Keratinocyte (primary cell): ENCODE measurements around the gene ELOVL6. TPM values are rescaled to one million over a fixed set of nuclear protein-coding genes. Genes with fewer than 3 reads are reported as not detected.

Experiments used
- DNase-seq: peaks from one replicate; pipeline ENCODE4 v3.0.0-alpha.2; 2011; ENCODE audit warnings: low read depth, missing footprints, low spot score
- FAIRE-seq: peaks from 2 replicates; lab custom pipeline; 2011; peaks lifted over from hg19 to GRCh38; lab: Jason Lieb, UNC
- H2AFZ ChIP-seq: 2 replicates; pipeline ENCODE4 v1.6.0; 2012; ENCODE audit warnings: low read length, control low read depth, inconsistent platforms; ENCODE audit not compliant: control insufficient read depth
- H3K27ac ChIP-seq: 2 replicates; pipeline ENCODE4 v1.5.1; 2011; ENCODE audit warnings: low read length; ENCODE audit not compliant: control insufficient read depth, insufficient read depth
- H3K27me3 ChIP-seq: 3 replicates; pipeline ENCODE4 v1.6.0; 2011; ENCODE audit warnings: low read length; ENCODE audit not compliant: control insufficient read depth, insufficient read depth; ENCODE audit errors: extremely low read depth
- H3K36me3 ChIP-seq, 2 experiments: 2 replicates in 1 of 2; 3 replicates in 1 of 2; pipeline ENCODE4 v1.5.1; 2011; ENCODE audit warnings: low read length in 2 of 2, mild to moderate bottlenecking in 1 of 2; ENCODE audit not compliant: control insufficient read depth in 2 of 2, insufficient read depth in 2 of 2; ENCODE audit errors: extremely low read depth in 1 of 2
- H3K4me1 ChIP-seq: 3 replicates; pipeline ENCODE4 v1.5.1; 2011; ENCODE audit warnings: low read length; ENCODE audit not compliant: control insufficient read depth, insufficient read depth; ENCODE audit errors: extremely low read depth
- H3K4me2 ChIP-seq: 3 replicates; pipeline ENCODE4 v1.6.0; 2011; ENCODE audit warnings: low read depth, low read length; ENCODE audit not compliant: control insufficient read depth, insufficient read depth; ENCODE audit errors: extremely low read depth
- H3K4me3 ChIP-seq, 3 experiments: fragments of 200-600 bp in 1 of 3; sonication (generic) in 1 of 3; 2 replicates in 2 of 3; 3 replicates in 1 of 3; pipeline ENCODE4 v1.5.1; 2011 to 2016; ENCODE audit warnings: low read length in 3 of 3, mild to moderate bottlenecking in 3 of 3, control low read depth in 2 of 3, inconsistent platforms in 1 of 3, low read depth in 1 of 3, mixed read lengths in 1 of 3, mixed run types in 1 of 3, moderate library complexity in 1 of 3; ENCODE audit not compliant: control insufficient read depth in 2 of 3, insufficient read depth in 2 of 3; ENCODE audit errors: extremely low read depth in 1 of 3
- H3K79me2 ChIP-seq: 2 replicates; pipeline ENCODE4 v1.6.0; 2012; ENCODE audit warnings: low read length; ENCODE audit not compliant: control insufficient read depth, insufficient read depth
- H3K9ac ChIP-seq: 3 replicates; pipeline ENCODE4 v1.6.0; 2011; ENCODE audit warnings: low read length; ENCODE audit not compliant: control insufficient read depth, insufficient read depth; ENCODE audit errors: extremely low read depth
- H3K9me1 ChIP-seq: 3 replicates; pipeline ENCODE4 v1.6.0; 2011; ENCODE audit warnings: low read length; ENCODE audit not compliant: control insufficient read depth, insufficient read depth; ENCODE audit errors: extremely low read depth
- H3K9me3 ChIP-seq: 2 replicates; pipeline ENCODE4 v1.5.1; 2012; ENCODE audit warnings: low read depth, low read length; ENCODE audit not compliant: control insufficient read depth
- H4K20me1 ChIP-seq: 3 replicates; pipeline ENCODE4 v1.6.0; 2011; ENCODE audit warnings: low read length; ENCODE audit not compliant: control insufficient read depth, insufficient read depth; ENCODE audit errors: extremely low read depth
- CTCF ChIP-seq, 3 experiments: IDR thresholded peaks in 1 of 3; conservative IDR thresholded peaks in 1 of 3; optimal IDR thresholded peaks in 1 of 3; 2 replicates in 2 of 3; 3 replicates in 1 of 3; pipeline versions ENCODE3 to v1.5.1; 2011; ENCODE audit warnings: low read length in 3 of 3, mild to moderate bottlenecking in 3 of 3, moderate library complexity in 2 of 3, control low read depth in 1 of 3, inconsistent platforms in 1 of 3; ENCODE audit not compliant: insufficient read depth in 2 of 3; ENCODE audit errors: extremely low read depth in 1 of 3
- EZH2 ChIP-seq: IDR thresholded peaks from one replicate; pipeline ENCODE4 v1.6.1; 2012; ENCODE audit warnings: inconsistent platforms, mild to moderate bottlenecking, low read length, moderate library complexity
- dilution Hi-C: fragments of 300-500 bp; cut with MboI; formaldehyde crosslinking; loops from one replicate; pipeline ENCODE4 v1.7.0; 2020; ENCODE audit warnings: low sequenced_read_pairs; ENCODE audit not compliant: extremely low pct_ligation_motif_present
- polyA plus RNA-seq, 5 experiments: library from polyadenylated mRNA; depleted of rRNA in 3 of 5; stranded (reverse) in 3 of 5; stranded (forward) in 1 of 5; unstranded in 1 of 5; fragments of >200 nt; gene quantifications; 1 replicate in 1 of 5; 2 replicates in 3 of 5; 3 replicates in 1 of 5; pipeline versions ENCODE4 v1.2.1 to v1.2.3, GENCODE V29; 2011 to 2012; ENCODE audit warnings: missing spikeins in 2 of 5, low read depth in 1 of 5, low replicate concordance in 1 of 5

The ELOVL6 gene
- polyA plus RNA-seq, 1 donor (not counting 4 experiments of a cell fraction or from before 2014, with no cell fraction given): 65.9 TPM

GRCh38 chr4:110025718-110026117, 172.7 kb downstream of the ELOVL6 start:
- H3K79me2 ChIP-seq: no peaks in the 10 kb centered on the region
- no peak overlapping the region for H3K27ac ChIP-seq
- H3K9ac ChIP-seq: no peak overlapping the region
- no peaks in the 10 kb centered on the region for H3K4me1 ChIP-seq
- H3K9me1 ChIP-seq: no peaks in the 10 kb centered on the region
- H2AFZ ChIP-seq: no peak overlapping the region
- H3K4me3 ChIP-seq: no peak overlapping the region
- H3K27me3 ChIP-seq: peaks cover 8% of the 10 kb centered on the region
- H4K20me1 ChIP-seq: no peaks in the 10 kb centered on the region
- no peaks in the 10 kb centered on the region for H3K36me3 ChIP-seq
- DNase-seq: no peak
- no peak for FAIRE-seq
- TF ChIP-seq EZH2 (no peak), CTCF (optimal IDR thresholded peaks at IDR 0.05 in 1 of 3, IDR thresholded peaks at IDR 0.05 in 1 of 3, conservative IDR thresholded peaks at IDR 0.05 in 1 of 3; ENCODE audit: extremely low read depth in 1 of 3, insufficient read depth in 2 of 3, low read length in 3 of 3) (no peak)
- dilution Hi-C loops: loop anchor here (25.0 kb wide), 1 partner anchor 487 kb away; no protein-coding TSS in a partner anchor
- no peak overlapping the region for H3K4me2 ChIP-seq
- no peaks in the 10 kb centered on the region for H3K9me3 ChIP-seq

GRCh38 chr4:110025056-110025455, 173.4 kb downstream of the ELOVL6 start:
- FAIRE-seq: no peak
- TF ChIP-seq CTCF (optimal IDR thresholded peaks at IDR 0.05 in 1 of 3, IDR thresholded peaks at IDR 0.05 in 1 of 3, conservative IDR thresholded peaks at IDR 0.05 in 1 of 3; ENCODE audit: extremely low read depth in 1 of 3, insufficient read depth in 2 of 3, low read length in 3 of 3) (no peak), EZH2 (no peak)

More at GRCh38 chr4:110025056-110025455, 173.4 kb downstream of the ELOVL6 start:
- dilution Hi-C loops: loop anchor here (25.0 kb wide), 1 partner anchor 487 kb away; no protein-coding TSS in a partner anchor
- Histone ChIP-seq H3K9ac (no peak overlapping the region), H3K27me3 (peaks cover 8% of the 10 kb centered on the region), H3K4me1 (no peaks in the 10 kb centered on the region), H3K79me2 (no peaks in the 10 kb centered on the region), H2AFZ (no peak overlapping the region), H3K9me3 (no peaks in the 10 kb centered on the region), H3K36me3 (no peaks in the 10 kb centered on the region), H4K20me1 (no peaks in the 10 kb centered on the region), H3K4me3 (no peak overlapping the region), H3K4me2 (no peak overlapping the region), H3K9me1 (no peaks in the 10 kb centered on the region), H3K27ac (no peak overlapping the region)
- DNase-seq: no peak
